Stimulated activated CD4-positive, alpha-beta T cell treated with anti-CD3 and anti-CD28 coated beads, Interleukin-4, amount 100 ng/mL, for 48 hours (primary cell): ENCODE results near the gene PCDH9.

Source experiments
- DNase-seq, 2 donors: peaks; one replicate each; pipeline ENCODE4 v3.0.0-alpha.2; 2020; ENCODE audit warnings: low read depth in 2 of 2

Gene PCDH9

GRCh38 chr13:66377569-66377968 is 852.6 kb downstream of the PCDH9 start:
- DNase-seq = no peak

GRCh38 chr13:66375756-66376155 is 854.4 kb downstream of the PCDH9 start:
- DNase-seq = no peak

DNA sequence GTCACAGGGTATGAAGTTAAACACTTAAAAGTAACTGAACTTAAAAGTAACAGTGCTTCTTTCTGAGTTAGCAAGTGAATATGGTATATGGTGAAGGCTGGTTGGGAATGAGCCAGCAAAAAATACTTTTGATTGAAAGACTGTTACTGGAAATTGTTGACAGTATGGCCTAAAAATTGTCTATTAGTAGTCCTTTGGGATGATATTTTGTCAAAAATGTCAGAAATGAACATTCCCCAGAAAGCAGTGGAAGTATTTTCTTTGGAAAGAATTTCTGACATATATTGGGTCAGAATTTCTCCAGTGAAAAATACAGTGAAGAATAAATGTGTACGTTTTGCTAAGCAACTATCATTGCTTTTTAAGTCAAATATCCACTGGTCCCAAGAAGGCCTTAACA is 860.5 kb downstream of the PCDH9 start:
- no peak for DNase-seq

DNA sequence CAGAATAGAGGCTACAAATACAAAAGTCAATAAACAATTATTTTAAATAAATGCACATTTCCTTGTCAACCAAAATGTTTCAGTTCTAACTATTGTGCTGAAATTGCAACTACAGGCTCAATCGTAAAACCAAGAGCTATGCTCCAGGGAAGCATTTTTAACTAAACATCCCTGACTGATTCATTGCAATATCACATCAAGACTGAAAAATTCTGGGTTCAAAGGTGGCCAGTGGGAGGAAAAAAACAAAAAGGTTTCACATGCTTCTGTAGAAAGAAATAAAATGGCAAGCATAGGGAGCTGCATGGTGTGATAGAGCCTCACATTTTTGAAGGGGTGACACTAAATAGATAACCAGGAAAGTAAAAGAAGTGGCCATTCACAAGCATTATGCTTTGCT is 862.8 kb downstream of the PCDH9 start:
- no peak for DNase-seq

GRCh38 chr13:66365101-66365500 is 865.0 kb downstream of the PCDH9 start:
- DNase-seq = no peak

GRCh38 chr13:66364346-66364745 is 865.8 kb downstream of the PCDH9 start:
- DNase-seq = no peak

DNA sequence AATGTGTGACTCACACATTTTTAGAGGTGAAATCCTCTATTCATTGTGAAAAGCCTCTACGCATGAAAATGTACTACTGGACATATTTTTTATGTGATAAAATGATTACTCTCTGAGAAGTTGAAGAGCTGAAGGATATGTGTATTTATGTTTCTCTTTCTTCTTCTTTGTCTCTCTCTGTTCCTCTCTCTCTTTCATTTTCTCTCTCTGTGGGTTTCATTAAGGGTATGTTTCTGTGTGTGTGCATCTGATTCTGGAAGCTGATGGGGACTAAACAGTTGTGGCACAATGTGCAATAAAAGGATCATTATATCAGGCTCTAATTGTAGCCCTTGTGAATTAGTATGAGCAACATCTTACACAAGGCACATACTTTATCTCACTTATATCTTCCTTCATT is 867.7 kb downstream of the PCDH9 start:
- no peak for DNase-seq

GRCh38 chr13:66359910-66360552 is 870.1 kb downstream of the PCDH9 start:
- DNase-seq = no peak

GRCh38 chr13:66359393-66359792 is 870.7 kb downstream of the PCDH9 start:
- DNase-seq = no peak

DNA sequence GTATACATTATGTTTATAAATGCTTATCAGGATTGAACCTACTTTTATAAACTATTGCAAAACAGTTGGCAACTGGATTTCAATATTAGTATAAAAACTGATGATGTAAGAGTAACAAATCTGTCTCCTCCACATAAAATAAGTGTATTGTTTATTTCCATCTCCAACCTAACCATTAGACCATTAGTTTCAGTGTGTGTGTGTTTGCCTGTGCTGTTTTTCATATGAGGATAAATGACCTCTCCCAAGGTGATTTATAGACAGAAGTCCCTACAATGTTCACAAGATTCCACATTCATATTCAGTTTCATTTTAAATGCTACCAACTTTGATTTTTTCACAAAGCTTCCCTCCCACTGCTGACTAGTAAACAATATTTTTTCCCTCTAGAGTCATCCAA is 871.6 kb downstream of the PCDH9 start:
- DNase-seq = no peak

DNA sequence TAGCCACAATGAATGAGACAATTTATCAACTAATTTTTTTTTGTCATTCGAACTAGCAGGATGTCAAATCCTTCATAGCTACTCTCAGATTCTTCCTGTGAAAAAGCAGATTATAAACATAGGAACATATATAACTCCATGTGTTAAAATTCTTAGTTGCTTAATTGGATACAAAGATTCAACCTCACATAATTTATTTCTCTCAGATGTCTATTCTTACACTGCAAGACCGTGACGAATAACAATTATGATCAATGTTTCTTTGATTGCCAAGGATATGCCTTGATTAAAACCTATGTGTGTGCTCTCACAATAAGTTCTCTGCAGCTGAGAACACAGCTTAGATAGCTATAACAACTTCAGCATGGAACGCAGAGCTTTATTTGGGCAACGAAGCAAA is 872.7 kb downstream of the PCDH9 start:
- no peak for DNase-seq

DNA sequence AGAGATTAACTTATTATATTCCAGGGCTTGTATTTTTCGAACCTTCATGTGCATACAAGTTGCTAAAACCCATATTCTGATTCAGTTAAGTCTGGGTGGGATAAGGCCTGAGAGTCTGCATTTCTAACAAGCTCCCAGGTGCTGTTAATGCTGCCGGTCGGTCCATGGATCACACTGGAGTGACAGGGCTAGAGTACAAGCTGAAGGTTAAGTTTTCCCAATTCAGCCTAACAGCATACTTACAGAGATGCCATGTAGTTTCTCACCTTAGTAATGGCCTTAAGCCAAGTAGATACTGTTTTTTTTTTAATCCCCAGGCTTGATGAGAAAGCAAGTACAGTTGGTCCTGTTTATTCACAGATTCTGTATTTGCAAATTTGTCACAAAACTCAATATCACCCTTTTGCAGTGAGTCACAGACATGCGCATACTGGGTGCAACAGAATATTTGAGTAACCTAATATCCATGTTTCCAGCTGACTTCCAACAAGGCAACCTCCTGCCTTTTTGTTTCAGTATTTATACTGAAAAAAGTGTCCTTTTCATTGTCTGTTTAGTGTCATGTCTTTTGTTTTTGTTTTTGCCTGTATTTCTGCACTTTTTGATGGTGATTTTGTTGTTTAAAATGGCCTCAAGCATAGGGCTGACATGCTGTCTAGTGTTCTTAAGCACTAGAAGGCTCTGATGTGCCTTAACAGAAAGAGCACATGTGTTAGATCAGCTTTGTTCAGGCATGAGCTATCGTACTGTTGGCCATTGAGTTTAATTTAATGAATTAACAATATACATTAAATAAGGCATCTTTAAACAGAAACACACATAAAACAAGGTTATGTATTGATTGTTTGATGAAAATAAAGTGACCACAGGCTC is 875.0 kb downstream of the PCDH9 start:
- no peak for DNase-seq

DNA sequence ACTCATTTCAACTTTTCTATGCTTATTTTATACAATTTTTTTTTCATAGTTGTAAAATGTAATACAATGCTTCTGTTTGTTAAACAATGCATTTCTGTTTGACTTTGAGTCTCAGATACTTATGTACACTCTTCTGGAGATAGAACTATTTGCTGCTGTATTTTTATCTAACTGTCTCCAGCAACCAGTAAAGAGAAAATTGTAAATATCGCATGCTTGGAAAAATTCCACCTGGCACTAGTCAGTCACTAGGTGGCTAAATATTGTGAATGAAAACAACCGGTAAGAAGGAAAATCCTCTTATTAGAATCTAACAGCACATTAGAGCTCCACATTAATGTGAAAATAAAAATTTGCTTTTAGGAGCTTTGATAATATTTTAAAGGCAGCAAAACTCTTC is 876.5 kb downstream of the PCDH9 start:
- no peak for DNase-seq

- DNase-seq = no peak
Observed at GRCh38 chr13:66349966-66350365, 880.2 kb downstream of the PCDH9 start.

GRCh38 chr13:66348745-66349690 is 881.1 kb downstream of the PCDH9 start:
- no peak for DNase-seq

DNA sequence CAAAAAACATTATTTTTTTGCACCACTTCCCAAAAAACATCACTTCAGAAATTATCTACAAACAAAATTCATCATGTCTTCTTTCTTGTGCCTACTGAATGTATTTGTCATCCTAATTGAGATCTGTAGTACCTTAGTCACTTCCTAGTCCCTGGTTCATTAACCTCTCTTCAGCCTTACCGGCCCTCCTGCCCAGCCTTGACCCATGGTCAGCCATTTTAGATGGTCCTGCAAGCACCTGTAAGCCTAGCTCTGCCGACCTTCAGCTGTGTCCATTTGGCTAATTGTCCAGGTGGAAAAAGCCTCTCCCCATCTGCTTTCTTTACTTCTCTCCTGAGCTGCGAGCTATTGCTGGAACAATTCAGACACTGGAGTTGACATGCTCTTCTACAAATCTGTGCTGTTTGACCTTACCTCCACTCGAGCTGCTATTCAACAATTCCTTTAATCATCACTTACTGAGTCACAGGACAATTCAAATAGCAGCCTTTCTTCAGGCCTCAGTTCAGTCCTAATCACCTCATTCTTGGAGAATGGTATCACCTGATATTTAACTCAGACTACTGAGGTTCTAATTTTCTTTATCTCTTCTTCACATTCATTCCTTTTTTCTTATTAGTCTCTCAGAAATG is 882.5 kb downstream of the PCDH9 start:
- no peak for DNase-seq

DNA sequence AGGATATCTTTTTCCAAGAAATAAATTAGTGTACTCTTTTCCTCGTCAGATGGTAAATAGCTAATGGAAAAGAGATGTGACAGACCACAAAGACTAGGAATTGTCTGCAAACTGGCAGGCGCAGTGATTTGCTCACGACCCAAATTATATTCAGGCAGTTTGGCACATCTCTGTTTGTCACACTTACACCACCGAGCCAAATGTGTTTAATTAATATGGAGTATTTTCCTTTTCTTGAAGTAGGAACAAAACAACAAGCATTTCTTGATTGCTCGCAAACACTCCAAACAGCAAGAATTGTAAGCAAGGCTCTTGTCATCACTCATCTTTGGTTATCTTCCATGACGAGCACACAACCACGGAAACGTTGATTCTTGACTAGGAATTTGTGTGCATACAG is 884.2 kb downstream of the PCDH9 start:
- DNase-seq = no peak

DNA sequence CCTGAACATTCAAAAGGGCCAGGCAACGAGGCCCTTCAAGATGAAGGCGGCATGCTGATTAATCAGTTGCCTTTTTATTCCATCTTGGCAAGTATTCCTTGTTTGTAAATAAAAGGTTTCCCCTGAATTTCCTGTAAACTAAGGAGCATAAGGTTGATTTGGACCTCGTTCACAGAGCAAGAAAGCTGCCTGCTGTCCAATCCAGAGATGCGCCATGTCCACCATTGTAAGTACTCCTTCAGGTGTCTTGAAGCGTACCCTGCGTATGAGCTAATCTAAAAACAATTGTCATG is 884.7 kb downstream of the PCDH9 start:
- DNase-seq = no peak

GRCh38 chr13:66344805-66345517 is 885.2 kb downstream of the PCDH9 start:
- DNase-seq = no peak

GRCh38 chr13:66343224-66343828 is 886.8 kb downstream of the PCDH9 start:
- no peak for DNase-seq
